HEK293 (cell line): Measurements from ENCODE around the gene ALLC.

Experiments used
- BCL11A ChIP-seq: fragments of 450-650 bp; formaldehyde crosslinking; IDR thresholded peaks from 2 replicates; pipeline ENCODE4 v1.5.1; 2016; ENCODE audit warnings: low read depth, missing biosample characterization, missing genetic modification characterization
- CTCF ChIP-seq: fragments of 450-650 bp; formaldehyde crosslinking; IDR thresholded peaks from 2 replicates; pipeline ENCODE4 v1.5.1; 2016; ENCODE audit warnings: missing biosample characterization, missing genetic modification characterization
- SP2 ChIP-seq: fragments of 450-650 bp; formaldehyde crosslinking; IDR thresholded peaks from 2 replicates; pipeline ENCODE4 v1.5.1; 2016; ENCODE audit warnings: missing biosample characterization, missing genetic modification characterization
- YY2 ChIP-seq: fragments of 450-650 bp; formaldehyde crosslinking; IDR thresholded peaks from 2 replicates; pipeline ENCODE4 v1.5.1; 2016; ENCODE audit warnings: missing biosample characterization, missing genetic modification characterization
- ZNF138 ChIP-seq: fragments of 450-650 bp; formaldehyde crosslinking; IDR thresholded peaks from 2 replicates; pipeline ENCODE4 v1.5.1; 2016; ENCODE audit warnings: missing biosample characterization, missing genetic modification characterization, borderline replicate concordance
- ZNF23 ChIP-seq: fragments of 450-650 bp; formaldehyde crosslinking; IDR thresholded peaks from 2 replicates; pipeline ENCODE4 v1.5.1; 2016; ENCODE audit warnings: missing biosample characterization, missing genetic modification characterization, borderline replicate concordance
- ZNF544 ChIP-seq: fragments of 450-650 bp; formaldehyde crosslinking; IDR thresholded peaks from 2 replicates; pipeline ENCODE4 v1.5.0; 2017; ENCODE audit warnings: missing biosample characterization, missing genetic modification characterization
- ZNF558 ChIP-seq: fragments of 450-650 bp; formaldehyde crosslinking; IDR thresholded peaks from 2 replicates; pipeline ENCODE4 v1.5.1; 2016; ENCODE audit warnings: missing biosample characterization, missing genetic modification characterization
- ZNF843 ChIP-seq: fragments of 450-650 bp; formaldehyde crosslinking; IDR thresholded peaks from 2 replicates; pipeline ENCODE4 v1.5.1; 2016; ENCODE audit warnings: missing biosample characterization, missing genetic modification characterization

- no peak for TF ChIP-seq ZNF23 (tag by site-specific recombination)
- no peak for TF ChIP-seq ZNF558
- TF ChIP-seq YY2 (tag by site-specific recombination), result no peak
- TF ChIP-seq CTCF (tag by site-specific recombination), result no peak
- TF ChIP-seq BCL11A (tag by site-specific recombination), result no peak
- no peak for TF ChIP-seq ZNF544 (tag by site-specific recombination)
- no peak for TF ChIP-seq ZNF843 (tag by site-specific recombination)
- no peak for TF ChIP-seq SP2 (tag by site-specific recombination)
- no peak for TF ChIP-seq ZNF138 (tag by site-specific recombination)
Measured at GRCh38 chr2:3718679-3719078, 60.7 kb downstream of the ALLC start.
